H9 (cell line): ENCODE measurements around the gene UBAP1. TPM values are rescaled to one million over a fixed set of nuclear protein-coding genes. Genes with fewer than 3 reads are reported as not detected.

ENCODE experiments used
- DNase-seq: peaks from one replicate; pipeline ENCODE4 v3.0.0-alpha.2; 2017
- H2AFZ ChIP-seq: one replicate; pipeline ENCODE4 v1.6.1; 2013; ENCODE audit warnings: mild to moderate bottlenecking, low read length, control low read depth, moderate library complexity
- H2AK5ac ChIP-seq: 2 replicates; pipeline ENCODE4 v1.6.1; 2013; ENCODE audit warnings: low read length, control low read depth, mixed read lengths; ENCODE audit not compliant: insufficient read length
- H2BK120ac ChIP-seq: one replicate; pipeline ENCODE4 v1.6.1; 2013; ENCODE audit warnings: low read depth, mild to moderate bottlenecking, low read length, control low read depth, inconsistent platforms; ENCODE audit not compliant: poor library complexity, severe bottlenecking
- H2BK12ac ChIP-seq: 2 replicates; pipeline ENCODE4 v1.6.1; 2013; ENCODE audit warnings: low read length, control low read depth, mixed read lengths, low read depth; ENCODE audit not compliant: insufficient read length
- H2BK15ac ChIP-seq: 2 replicates; pipeline ENCODE4 v1.6.1; 2013; ENCODE audit warnings: low read depth, low read length, control low read depth
- H2BK20ac ChIP-seq: one replicate; pipeline ENCODE4 v1.6.1; 2013; ENCODE audit warnings: low read depth, mild to moderate bottlenecking, low read length, control low read depth, inconsistent platforms; ENCODE audit not compliant: poor library complexity, severe bottlenecking
- H2BK5ac ChIP-seq: 2 replicates; pipeline ENCODE4 v1.6.1; 2013; ENCODE audit warnings: low read length, control low read depth, mixed read lengths; ENCODE audit not compliant: insufficient read length
- H3K14ac ChIP-seq: 2 replicates; pipeline ENCODE4 v1.6.1; 2013; ENCODE audit warnings: low read length, control low read depth; ENCODE audit not compliant: insufficient read depth
- H3K18ac ChIP-seq: 2 replicates; pipeline ENCODE4 v1.6.1; 2013; ENCODE audit warnings: low read depth, mild to moderate bottlenecking, mixed read lengths, low read length, control low read depth; ENCODE audit not compliant: insufficient read length
- H3K23ac ChIP-seq: 2 replicates; pipeline ENCODE4 v1.6.1; 2013; ENCODE audit warnings: low read length, control low read depth, mixed read lengths, low read depth; ENCODE audit not compliant: insufficient read length
- H3K23me2 ChIP-seq: 2 replicates; pipeline ENCODE4 v1.6.1; 2013; ENCODE audit warnings: low read depth, mild to moderate bottlenecking, mixed read lengths, low read length, control low read depth; ENCODE audit not compliant: insufficient read length, poor library complexity, severe bottlenecking
- H3K27ac ChIP-seq: 2 replicates; pipeline ENCODE4 v1.5.1; 2013; ENCODE audit warnings: low read length, control low read depth, mixed read lengths, low read depth; ENCODE audit not compliant: insufficient read length
- H3K27me3 ChIP-seq: 2 replicates; pipeline ENCODE4 v1.6.1; 2013; ENCODE audit warnings: low read length, control low read depth, inconsistent platforms; ENCODE audit not compliant: insufficient read depth
- H3K4ac ChIP-seq: 2 replicates; pipeline ENCODE4 v1.6.1; 2013; ENCODE audit warnings: low read depth, mild to moderate bottlenecking, control low read depth, inconsistent platforms, low read length, moderate library complexity
- H3K4me1 ChIP-seq: 2 replicates; pipeline ENCODE4 v1.6.1; 2013; ENCODE audit warnings: low read length, control low read depth, inconsistent platforms; ENCODE audit not compliant: insufficient read depth
- H3K4me2 ChIP-seq: 2 replicates; pipeline ENCODE4 v1.6.1; 2013; ENCODE audit warnings: low read length, control low read depth, mixed read lengths; ENCODE audit not compliant: insufficient read length, insufficient read depth
- H3K56ac ChIP-seq: 2 replicates; pipeline ENCODE4 v1.6.1; 2013; ENCODE audit warnings: low read depth, mild to moderate bottlenecking, mixed read lengths, low read length, control low read depth; ENCODE audit not compliant: insufficient read length
- H3K79me1 ChIP-seq: 2 replicates; pipeline ENCODE4 v1.6.1; 2013; ENCODE audit warnings: low read depth, mild to moderate bottlenecking, moderate library complexity, low read length, control low read depth, inconsistent platforms; ENCODE audit not compliant: insufficient read depth, poor library complexity, severe bottlenecking
- H3K79me2 ChIP-seq: 2 replicates; pipeline ENCODE4 v1.6.1; 2013; ENCODE audit warnings: low read length, control low read depth, inconsistent platforms; ENCODE audit not compliant: insufficient read depth
- H3K9ac ChIP-seq: 2 replicates; pipeline ENCODE4 v1.6.1; 2013; ENCODE audit warnings: low read length, control low read depth, mixed read lengths; ENCODE audit not compliant: insufficient read length; ENCODE audit errors: extremely low read depth
- H3K9me3 ChIP-seq: one replicate; pipeline ENCODE4 v1.6.1; 2013; ENCODE audit warnings: low read depth, low read length, inconsistent platforms; ENCODE audit not compliant: control insufficient read depth
- H3T11ph ChIP-seq: one replicate; pipeline ENCODE4 v1.6.1; 2013; ENCODE audit warnings: mild to moderate bottlenecking, low read length, control low read depth, inconsistent platforms
- H4K20me1 ChIP-seq: one replicate; pipeline ENCODE4 v1.6.1; 2013; ENCODE audit not compliant: control insufficient read depth, insufficient read length, insufficient read depth
- H4K5ac ChIP-seq: 2 replicates; pipeline ENCODE4 v1.6.1; 2013; ENCODE audit warnings: low read depth, mild to moderate bottlenecking, mixed read lengths, low read length, control low read depth; ENCODE audit not compliant: insufficient read length
- H4K8ac ChIP-seq: replicated peaks from 2 replicates; pipeline ENCODE4 v1.6.1; 2013; ENCODE audit warnings: low read length, control low read depth, mixed read lengths, low read depth; ENCODE audit not compliant: insufficient read length
- H4K91ac ChIP-seq: 2 replicates; pipeline ENCODE4 v1.6.1; 2013; ENCODE audit warnings: low read depth, mild to moderate bottlenecking, moderate library complexity, mixed read lengths, low read length, control low read depth; ENCODE audit not compliant: insufficient read length
- H3K27ac Mint-ChIP-seq, 3 experiments: 2 replicates in 2 of 3; 3 replicates in 1 of 3; pipeline ENCODE4 v1.8.0; 2020 to 2021; ENCODE audit warnings: mixed read lengths in 3 of 3, mild to moderate bottlenecking in 1 of 3, moderate library complexity in 1 of 3
- H3K27me3 Mint-ChIP-seq: 2 replicates; pipeline ENCODE4 v1.8.0; 2021; ENCODE audit warnings: low read depth, mild to moderate bottlenecking, moderate library complexity, mixed read lengths
- H3K36me3 Mint-ChIP-seq, 3 experiments: 2 replicates in 2 of 3; 3 replicates in 1 of 3; pipeline ENCODE4 v1.8.0; 2020 to 2021; ENCODE audit warnings: low read depth in 3 of 3, mixed read lengths in 3 of 3; ENCODE audit not compliant: insufficient read depth in 1 of 3
- H3K4me1 Mint-ChIP-seq, 2 experiments: 2 replicates each; pipeline ENCODE4 v1.8.0; 2020; ENCODE audit warnings: mixed read lengths in 2 of 2
- H3K4me3 Mint-ChIP-seq, 2 experiments: 2 replicates in 1 of 2; 3 replicates in 1 of 2; pipeline ENCODE4 v1.8.0; 2020 to 2021; ENCODE audit warnings: mild to moderate bottlenecking in 2 of 2, mixed read lengths in 2 of 2, moderate library complexity in 1 of 2
- H3K9me3 Mint-ChIP-seq, 2 experiments: 2 replicates in 1 of 2; 3 replicates in 1 of 2; pipeline ENCODE4 v1.8.0; 2020; ENCODE audit warnings: mild to moderate bottlenecking in 2 of 2, mixed read lengths in 2 of 2, moderate library complexity in 1 of 2
- WGBS: extraction: QIAGEN DNeasy Blood & Tissue Kit; methylation state at CpG from one replicate; pipeline ENCODE4 v1.1.7; 2013; ENCODE audit warnings: missing lambda C conversion rate, low lambda C conversion rate, mixed read lengths; ENCODE audit not compliant: insufficient read length; ENCODE audit errors: extremely low coverage; 5-methylcytosine and 5-hydroxymethylcytosine counted together
- total RNA-seq: library from RNA; stranded (reverse); gene quantifications from 2 replicates; pipeline ENCODE4 v1.2.1, GENCODE V29; 2021
- TF ChIP-seq, protein P1 (sequence below): fragments of 200-600 bp; sonication (generic); conservative IDR thresholded peaks from 3 replicates; pipeline ENCODE4 v1.8.0; 2021; ENCODE audit warnings: antibody characterized with exemption, mild to moderate bottlenecking

UBAP1 gene
- total RNA-seq, 1 experiment from 2014 or later, result 32.6 TPM

DNA sequence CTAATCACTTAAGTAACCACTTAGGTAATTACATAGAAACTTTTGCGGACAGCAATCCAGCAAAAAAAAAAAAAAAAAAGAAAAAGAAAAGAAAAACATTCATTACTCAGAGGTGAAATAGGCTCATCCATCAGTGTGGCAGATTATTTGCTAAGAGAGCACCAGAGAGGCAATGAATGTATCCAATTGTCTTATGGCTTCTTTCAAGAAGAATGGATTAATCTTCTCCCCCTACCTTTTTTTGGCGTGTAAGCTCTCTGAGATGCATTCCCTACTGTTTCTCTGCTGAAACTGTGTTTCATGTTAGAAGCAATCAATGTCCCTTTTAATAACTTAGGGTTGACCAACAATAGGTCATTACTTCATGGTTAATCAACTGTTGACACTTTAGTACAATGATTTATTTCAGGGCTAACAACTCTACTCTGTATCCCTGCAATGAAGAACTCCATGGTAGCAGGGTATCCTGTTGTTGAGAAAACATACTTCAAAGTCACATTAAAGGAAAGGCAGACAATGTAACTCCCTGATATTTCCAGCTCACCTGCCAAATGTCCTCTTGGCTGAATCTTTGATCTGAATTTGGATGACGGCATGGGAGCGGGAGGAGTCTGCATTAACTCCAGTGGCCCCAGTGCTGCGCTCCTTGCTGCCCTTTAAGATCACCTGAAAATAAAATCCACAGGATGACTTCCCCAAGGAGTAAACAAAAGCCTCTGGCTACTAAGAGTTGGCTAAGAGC lies 92.6 kb downstream of the UBAP1 start:
- Mint-ChIP-seq H3K36me3 (no peaks in the 10 kb centered on the region; a peak in 1 of 7 replicates), H3K9me3 (no peaks in the 10 kb centered on the region), H3K4me3 (no peak overlapping the region), H3K27me3 (no peaks in the 10 kb centered on the region), H3K4me1 (no peaks in the 10 kb centered on the region), H3K27ac (no peak overlapping the region)
- Histone ChIP-seq H2BK12ac (no peak overlapping the region), H3K27me3 (no peaks in the 10 kb centered on the region), H4K91ac (no peak overlapping the region), H3K9me3 (no peaks in the 10 kb centered on the region), H3K4me2 (no peak overlapping the region), H3K23ac (no peak overlapping the region), H3K18ac (no peak overlapping the region), H3K56ac (no peak overlapping the region), H3K9ac (no peak overlapping the region), H2BK5ac (no peak overlapping the region), H4K20me1 (no peaks in the 10 kb centered on the region), H3K14ac (no peak overlapping the region), H3K27ac (no peak overlapping the region), H2AFZ (no peak overlapping the region), H4K8ac (no peak overlapping the region), H3K23me2 (no peaks in the 10 kb centered on the region), H3K4ac (no peak overlapping the region), H3T11ph (no peak overlapping the region), H2AK5ac (no peak overlapping the region), H4K5ac (no peak overlapping the region), H3K4me1 (no peaks in the 10 kb centered on the region), H2BK15ac (no peak overlapping the region), H2BK20ac (no peak overlapping the region), H2BK120ac (no peak overlapping the region), H3K79me1 (no peaks in the 10 kb centered on the region), H3K79me2 (no peaks in the 10 kb centered on the region)
- no CpG with 5 or more reads among the region's 5 CpGs for WGBS
- DNase-seq, result no peak
- TF ChIP-seq, protein P1, sequence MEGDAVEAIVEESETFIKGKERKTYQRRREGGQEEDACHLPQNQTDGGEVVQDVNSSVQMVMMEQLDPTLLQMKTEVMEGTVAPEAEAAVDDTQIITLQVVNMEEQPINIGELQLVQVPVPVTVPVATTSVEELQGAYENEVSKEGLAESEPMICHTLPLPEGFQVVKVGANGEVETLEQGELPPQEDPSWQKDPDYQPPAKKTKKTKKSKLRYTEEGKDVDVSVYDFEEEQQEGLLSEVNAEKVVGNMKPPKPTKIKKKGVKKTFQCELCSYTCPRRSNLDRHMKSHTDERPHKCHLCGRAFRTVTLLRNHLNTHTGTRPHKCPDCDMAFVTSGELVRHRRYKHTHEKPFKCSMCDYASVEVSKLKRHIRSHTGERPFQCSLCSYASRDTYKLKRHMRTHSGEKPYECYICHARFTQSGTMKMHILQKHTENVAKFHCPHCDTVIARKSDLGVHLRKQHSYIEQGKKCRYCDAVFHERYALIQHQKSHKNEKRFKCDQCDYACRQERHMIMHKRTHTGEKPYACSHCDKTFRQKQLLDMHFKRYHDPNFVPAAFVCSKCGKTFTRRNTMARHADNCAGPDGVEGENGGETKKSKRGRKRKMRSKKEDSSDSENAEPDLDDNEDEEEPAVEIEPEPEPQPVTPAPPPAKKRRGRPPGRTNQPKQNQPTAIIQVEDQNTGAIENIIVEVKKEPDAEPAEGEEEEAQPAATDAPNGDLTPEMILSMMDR, result no peak
